ENCODE measurements around the gene ZFP82. TPM values are rescaled to one million over a fixed set of nuclear protein-coding genes. Genes with fewer than 3 reads are reported as not detected.

Gene ZFP82
- total RNA-seq, 2 experiments from 2014 or later, result 8.3 to 10.8 TPM

DNA sequence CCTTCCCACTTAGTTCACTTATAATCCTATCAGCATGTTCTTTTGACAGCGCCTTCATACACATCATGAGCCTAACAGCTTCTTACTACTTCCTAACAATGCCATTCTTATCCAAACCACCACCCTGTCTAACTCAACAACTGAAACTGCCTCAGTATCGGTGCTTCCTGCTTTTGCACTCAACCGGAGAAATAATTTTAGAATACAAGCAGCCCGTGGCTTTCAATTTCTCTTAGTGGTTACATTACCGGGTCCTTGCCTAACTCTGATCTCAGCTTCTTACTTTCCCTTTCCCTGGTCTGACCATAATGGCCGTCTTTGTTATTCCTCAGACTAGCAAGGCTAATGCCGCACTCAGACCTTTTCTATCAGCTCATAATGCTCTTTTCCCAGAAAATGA is 17.0 kb downstream of the ZFP82 start:
- ATAC-seq (ENCODE audit: low read depth) (no peak), DNase-seq (no peak)
- POLR2A ChIA-PET, result no interaction called here
- Mint-ChIP-seq H3K4me1 (peaks cover 2% of the 10 kb centered on the region), H3K36me3 (peaks cover 85% of the 10 kb centered on the region), H3K27me3 (no peaks in the 10 kb centered on the region), H3K4me3 (no peak overlapping the region), H3K27ac (no peak overlapping the region), H3K9me3 (peaks cover 27% of the 10 kb centered on the region)

DNA sequence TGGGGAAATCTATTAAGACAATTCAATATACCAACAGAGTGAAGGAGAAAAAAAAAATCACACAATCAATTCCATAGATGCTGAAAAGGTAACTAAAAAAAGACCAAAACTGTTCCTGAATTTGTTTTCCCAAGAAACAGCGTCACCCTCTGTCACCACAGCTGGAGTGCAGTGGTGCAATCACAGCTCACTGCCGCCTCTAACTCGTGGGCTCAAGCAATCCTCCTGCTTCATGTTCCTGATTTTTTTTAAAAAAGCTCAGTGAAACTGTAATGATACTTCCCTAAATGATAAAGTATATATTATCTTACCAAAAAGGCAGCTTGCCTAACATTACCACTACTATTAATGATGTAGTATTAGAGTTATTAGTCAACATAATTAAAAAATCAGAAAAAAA is 19.9 kb downstream of the ZFP82 start:
- no peaks in the 10 kb centered on the region for H3K27me3 Mint-ChIP-seq
- ATAC-seq (ENCODE audit: low read depth), result no peak
- no peak overlapping the region for H3K4me3 Mint-ChIP-seq
- H3K9me3 Mint-ChIP-seq, result peaks cover 33% of the 10 kb centered on the region
- POLR2A ChIA-PET, result no interaction called here
- peaks cover 2% of the 10 kb centered on the region for H3K4me1 Mint-ChIP-seq
- H3K36me3 Mint-ChIP-seq, result peaks cover 84% of the 10 kb centered on the region
- no peak for DNase-seq
- H3K27ac Mint-ChIP-seq, result no peak overlapping the region

- Mint-ChIP-seq H3K9me3 (peaks cover 44% of the 10 kb centered on the region), H3K4me3 (no peak overlapping the region), H3K27ac (no peak overlapping the region), H3K36me3 (peaks cover 60% of the 10 kb centered on the region), H3K4me1 (no peaks in the 10 kb centered on the region), H3K27me3 (no peaks in the 10 kb centered on the region)
- DNase-seq (no peak), ATAC-seq (ENCODE audit: low read depth) (no peak)
- POLR2A ChIA-PET, result no interaction called here
Observed at GRCh38 chr19:36392916-36393673, 25.3 kb downstream of the ZFP82 start.

GRCh38 chr19:36379510-36379819 is 39.0 kb downstream of the ZFP82 start:
- Mint-ChIP-seq H3K9me3 (peaks cover 19% of the 10 kb centered on the region), H3K4me3 (peak overlapping the region; percentile 91), H3K36me3 (peaks cover 7% of the 10 kb centered on the region), H3K4me1 (peaks cover 10% of the 10 kb centered on the region), H3K27me3 (no peaks in the 10 kb centered on the region), H3K27ac (peak overlapping the region; percentile 21)
- DNase-seq, result no peak
- POLR2A ChIA-PET, result interaction anchor here (0.7 to 1.6 kb wide), 6 partner anchors 23 to 470 kb away, joined by 3 to 6 read pairs (median 4); partner anchors contain the start of genes ZNF260, ZNF382 and ZNF529
- no peak for ATAC-seq (ENCODE audit: low read depth)

DNA sequence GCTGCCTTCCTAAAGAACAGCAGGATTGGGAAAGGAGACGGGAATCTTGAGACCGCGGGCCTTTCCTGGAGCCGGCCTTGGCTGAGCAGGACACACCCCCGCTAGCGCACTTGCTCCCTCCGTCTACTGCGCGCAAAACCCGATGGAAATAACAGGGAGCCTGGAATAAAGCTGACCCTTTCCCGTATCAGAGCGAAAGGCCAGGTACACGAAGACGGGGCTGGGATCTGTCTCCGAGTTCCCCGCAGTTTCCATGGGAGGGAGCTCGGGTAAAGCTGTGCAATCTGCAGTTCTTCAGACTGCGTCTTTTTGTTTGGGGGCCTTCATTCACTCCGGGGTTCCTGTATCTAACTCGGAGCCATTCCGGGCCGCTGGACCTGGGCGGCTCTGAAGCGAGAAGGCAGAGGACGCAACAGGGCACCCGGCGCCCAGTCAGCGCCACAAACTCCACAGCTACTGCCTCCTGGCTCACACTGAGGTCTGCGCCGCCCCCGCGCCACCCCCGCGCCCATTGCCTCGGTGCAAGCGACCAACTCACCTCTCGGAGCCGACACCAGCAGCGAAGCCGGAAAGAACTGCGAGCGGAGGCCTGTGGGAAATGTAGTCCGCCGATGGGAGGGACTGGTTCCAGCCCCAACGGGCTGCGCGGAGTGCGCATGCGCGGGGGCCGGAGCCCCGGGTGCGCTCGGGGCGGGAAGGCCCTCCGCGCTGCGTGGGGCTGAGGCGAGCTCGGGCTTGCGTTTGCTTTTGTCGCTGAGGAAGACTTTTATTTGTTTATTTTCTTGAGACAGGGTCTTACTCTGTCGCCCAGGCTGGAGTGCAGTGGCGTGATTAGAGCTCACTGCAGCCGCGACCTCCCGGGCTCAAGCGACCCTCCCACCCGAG is 39.6 kb downstream of the ZFP82 start, which contains the start of gene ZFP14:
TSS of gene ZFP14 (minus strand) at position 577 of the 885 bp plus-strand sequence. CDS start 11,309 bp downstream, outside the sequence.
- peaks cover 10% of the 10 kb centered on the region for H3K4me1 Mint-ChIP-seq
- ATAC-seq (ENCODE audit: low read depth), result peak; percentile 99
- peaks cover 19% of the 10 kb centered on the region for H3K9me3 Mint-ChIP-seq
- H3K36me3 Mint-ChIP-seq, result peaks cover 7% of the 10 kb centered on the region
- peak within 1 kb of the TSS; percentile 91 for H3K4me3 Mint-ChIP-seq
- POLR2A ChIA-PET, result interaction anchor here (0.7 to 1.6 kb wide), 6 partner anchors 22 to 471 kb away, joined by 3 to 6 read pairs (median 4); partner anchors contain the start of genes ZNF260, ZNF382 and ZNF529
- H3K27ac Mint-ChIP-seq, result peak within 1 kb of the TSS; percentile 92
- peak; percentile 97 for DNase-seq
- no peaks in the 10 kb centered on the region for H3K27me3 Mint-ChIP-seq

DNA sequence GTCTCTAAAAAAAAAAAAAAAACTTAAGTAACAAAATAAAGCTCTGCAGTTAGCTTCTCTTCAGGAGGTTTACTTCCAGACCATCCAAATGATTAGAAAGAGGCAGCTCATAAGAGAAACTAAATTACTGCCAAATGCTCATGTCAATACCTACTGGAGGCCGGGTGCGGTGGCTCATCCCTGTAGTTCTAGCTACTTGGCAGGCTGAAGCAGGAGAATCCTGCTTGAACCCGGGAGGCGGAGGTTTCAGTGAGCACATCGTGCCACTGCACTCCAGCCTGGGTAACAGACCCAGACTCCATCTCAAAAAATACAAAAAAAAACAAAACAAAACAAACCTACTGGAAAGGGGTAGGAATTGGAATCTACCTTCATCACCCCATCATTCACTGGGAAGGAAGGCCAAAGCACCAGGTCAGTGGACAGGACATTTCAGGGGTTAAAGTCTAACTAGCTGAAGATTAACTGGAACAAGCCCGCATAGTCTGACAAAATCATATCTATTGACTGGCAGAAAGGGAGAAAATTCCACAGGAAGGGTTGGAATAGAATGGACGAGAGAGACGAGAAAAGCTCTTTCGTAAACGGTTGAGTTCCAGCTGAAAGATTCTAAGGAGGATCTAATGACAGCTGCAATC is 40.8 kb downstream of the ZFP82 start:
- H3K27me3 Mint-ChIP-seq, result no peaks in the 10 kb centered on the region
- peaks cover 11% of the 10 kb centered on the region for H3K36me3 Mint-ChIP-seq
- H3K27ac Mint-ChIP-seq, result peak overlapping the region; percentile 8
- DNase-seq (no peak), ATAC-seq (ENCODE audit: low read depth) (no peak)
- POLR2A ChIA-PET, result interaction anchor here (0.6 kb wide), 1 partner anchor 117 kb away, joined by 3 read pairs; no protein-coding TSS in a partner anchor
- peak overlapping the region; percentile 91 for H3K4me3 Mint-ChIP-seq
- peaks cover 19% of the 10 kb centered on the region for H3K9me3 Mint-ChIP-seq
- peaks cover 10% of the 10 kb centered on the region for H3K4me1 Mint-ChIP-seq

DNA sequence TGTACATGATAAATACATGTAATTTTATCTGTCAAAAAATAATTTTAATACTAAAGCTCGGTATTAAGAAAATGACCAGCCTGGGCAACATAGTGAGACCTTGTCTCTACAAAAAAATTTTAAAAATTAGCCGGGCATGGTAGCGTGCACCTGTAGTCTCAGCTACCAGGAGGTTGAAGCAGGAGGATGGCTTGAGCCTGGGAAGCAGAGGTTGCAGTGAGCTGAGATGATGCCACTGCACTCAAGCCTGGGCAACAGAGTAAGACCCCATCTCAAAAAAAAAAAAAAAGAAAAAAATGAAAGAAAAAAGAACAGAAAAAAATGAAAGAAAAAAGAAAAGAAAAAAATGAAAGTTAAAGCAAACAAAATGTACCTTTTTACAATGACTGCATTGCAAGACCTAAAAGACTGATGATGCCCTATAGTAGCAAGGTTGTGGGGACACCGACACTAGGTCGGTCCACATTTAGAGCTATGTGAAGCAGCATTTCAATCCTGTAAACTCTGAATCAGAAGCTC is 44.7 kb downstream of the ZFP82 start:
- H3K4me1 Mint-ChIP-seq, result peaks cover 10% of the 10 kb centered on the region
- ATAC-seq (ENCODE audit: low read depth), result no peak
- no peak overlapping the region for H3K4me3 Mint-ChIP-seq
- no peak for DNase-seq
- peaks cover 26% of the 10 kb centered on the region for H3K36me3 Mint-ChIP-seq
- H3K27ac Mint-ChIP-seq, result no peak overlapping the region
- POLR2A ChIA-PET, result no interaction called here
- peaks cover 21% of the 10 kb centered on the region for H3K9me3 Mint-ChIP-seq
- H3K27me3 Mint-ChIP-seq, result no peaks in the 10 kb centered on the region

DNA sequence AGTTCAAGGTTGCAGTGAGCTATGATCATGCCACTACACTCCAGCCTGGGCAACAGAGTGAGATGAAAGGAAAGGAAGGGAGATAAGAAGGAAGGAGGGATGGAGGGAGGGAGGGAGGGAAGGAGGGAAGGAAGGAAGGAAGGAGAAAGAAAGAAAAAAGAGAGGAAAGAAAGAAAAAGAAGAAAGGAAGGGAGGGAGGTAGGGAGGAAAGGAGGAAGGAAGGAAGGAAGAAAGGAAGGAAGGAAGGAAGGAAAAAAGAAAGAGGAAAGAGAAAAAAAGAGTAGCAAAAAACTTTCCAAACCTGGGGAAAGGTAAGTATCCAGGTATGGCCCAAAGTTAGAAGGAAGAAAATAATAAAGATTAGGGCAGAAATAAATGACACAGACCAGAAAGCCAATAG is 46.6 kb downstream of the ZFP82 start:
- peaks cover 24% of the 10 kb centered on the region for H3K9me3 Mint-ChIP-seq
- H3K27ac Mint-ChIP-seq, result no peak overlapping the region
- POLR2A ChIA-PET, result no interaction called here
- ATAC-seq (ENCODE audit: low read depth), result no peak
- peaks cover 41% of the 10 kb centered on the region for H3K36me3 Mint-ChIP-seq
- DNase-seq, result no peak
- no peaks in the 10 kb centered on the region for H3K4me1 Mint-ChIP-seq
- H3K27me3 Mint-ChIP-seq, result no peaks in the 10 kb centered on the region
- no peak overlapping the region for H3K4me3 Mint-ChIP-seq

GRCh38 chr19:36363845-36364244 is 54.6 kb downstream of the ZFP82 start:
- ATAC-seq (ENCODE audit: low read depth) (no peak), DNase-seq (no peak)
- Mint-ChIP-seq H3K36me3 (peaks cover 84% of the 10 kb centered on the region), H3K27me3 (no peaks in the 10 kb centered on the region), H3K4me3 (no peak overlapping the region), H3K9me3 (peaks cover 21% of the 10 kb centered on the region), H3K27ac (no peak overlapping the region), H3K4me1 (no peaks in the 10 kb centered on the region)
- POLR2A ChIA-PET, result no interaction called here

Other genes starting within 250 kb of the ZFP82 start
- 1 to 10 TPM; 4.2 to 5.2 TPM for gene ZNF565, start 204.0 kb downstream of the ZFP82 start, total RNA-seq
- 10 to 100 TPM; 71.9 to 75.1 TPM for gene ZNF146, start 203.5 kb downstream of the ZFP82 start, total RNA-seq
- gene ZFP14, start 39.4 kb downstream of the ZFP82 start, total RNA-seq, result 1 to 10 TPM; 9.3 to 9.7 TPM
- 10 to 100 TPM; 14.1 TPM for gene ZNF566, start 70.9 kb upstream of the ZFP82 start, total RNA-seq
- gene ZNF260, start 109.6 kb upstream of the ZFP82 start, total RNA-seq, result 10 to 100 TPM; 12.9 to 16.3 TPM
- gene ZNF529, start 154.6 kb upstream of the ZFP82 start, total RNA-seq, result 10 to 100 TPM; 21.6 to 24.2 TPM
- gene ZNF382, start 186.7 kb upstream of the ZFP82 start, total RNA-seq, result 10 to 100 TPM; 15.6 to 16.2 TPM
- 10 to 100 TPM; 11.5 to 13.8 TPM for gene ZNF461, start 248.2 kb upstream of the ZFP82 start, total RNA-seq

Data from activated naive CD8-positive, alpha-beta T cell treated with anti-CD3 and anti-CD28 coated beads, Interleukin-2, amount 10 ng/mL, durations not matched to agents 7 days and 5 days (primary cell).